Trophoblast cell (in vitro differentiated cells and primary cell): ENCODE measurements around the gene SF3A2.

Experiments used
- DNase-seq, 2 donors: peaks; one replicate each; pipeline ENCODE4 v3.0.0-alpha.2; 2016
- H2AFZ ChIP-seq: 2 replicates; pipeline ENCODE4 v1.6.1; 2013; ENCODE audit warnings: low read length, moderate library complexity, mild to moderate bottlenecking; ENCODE audit not compliant: insufficient read depth, poor library complexity
- H2AK5ac ChIP-seq: 2 replicates; pipeline ENCODE4 v1.6.1; 2013; ENCODE audit warnings: mild to moderate bottlenecking, low read length
- H2BK120ac ChIP-seq: 2 replicates; pipeline ENCODE4 v1.6.1; 2013; ENCODE audit warnings: low read length, mild to moderate bottlenecking, moderate library complexity; ENCODE audit not compliant: insufficient read depth, poor library complexity
- H2BK12ac ChIP-seq: 2 replicates; pipeline ENCODE4 v1.6.1; 2013; ENCODE audit warnings: mild to moderate bottlenecking, low read length, moderate library complexity
- H2BK5ac ChIP-seq: 2 replicates; pipeline ENCODE4 v1.6.1; 2013; ENCODE audit warnings: low read length, low read depth, moderate library complexity, mild to moderate bottlenecking; ENCODE audit not compliant: poor library complexity
- H3K14ac ChIP-seq: 2 replicates; pipeline ENCODE4 v1.6.1; 2013; ENCODE audit warnings: mild to moderate bottlenecking, low read length
- H3K18ac ChIP-seq: 2 replicates; pipeline ENCODE4 v1.6.1; 2013; ENCODE audit warnings: mild to moderate bottlenecking, low read length
- H3K23ac ChIP-seq: 2 replicates; pipeline ENCODE4 v1.6.1; 2013; ENCODE audit warnings: low read length
- H3K27ac ChIP-seq: 2 replicates; pipeline ENCODE4 v1.5.1; 2013; ENCODE audit warnings: low read depth, mild to moderate bottlenecking, inconsistent platforms, low read length, moderate library complexity
- H3K27me3 ChIP-seq: 2 replicates; pipeline ENCODE4 v1.6.1; 2013; ENCODE audit warnings: inconsistent platforms, mild to moderate bottlenecking, low read length, moderate library complexity; ENCODE audit not compliant: insufficient read depth
- H3K36me3 ChIP-seq, 2 experiments: 1 replicate in 1 of 2; 2 replicates in 1 of 2; pipeline ENCODE4 v1.6.1; 2013; ENCODE audit warnings: low read length in 2 of 2, mild to moderate bottlenecking in 2 of 2, moderate library complexity in 1 of 2; ENCODE audit not compliant: insufficient read depth in 2 of 2, control insufficient read depth in 1 of 2
- H3K4ac ChIP-seq: 2 replicates; pipeline ENCODE4 v1.6.1; 2013; ENCODE audit warnings: low read depth, mild to moderate bottlenecking, low read length, moderate library complexity
- H3K4me1 ChIP-seq, 2 experiments: 1 replicate in 1 of 2; 2 replicates in 1 of 2; pipeline ENCODE4 v1.6.1; 2013; ENCODE audit warnings: low read length in 2 of 2, mild to moderate bottlenecking in 2 of 2, moderate library complexity in 1 of 2; ENCODE audit not compliant: insufficient read depth in 2 of 2, control insufficient read depth in 1 of 2
- H3K4me2 ChIP-seq: 2 replicates; pipeline ENCODE4 v1.6.1; 2013; ENCODE audit warnings: inconsistent platforms, mild to moderate bottlenecking, low read length, moderate library complexity
- H3K4me3 ChIP-seq: 2 replicates; pipeline ENCODE4 v1.5.1; 2013; ENCODE audit warnings: mild to moderate bottlenecking, low read depth, low read length, inconsistent platforms
- H3K79me1 ChIP-seq: one replicate; pipeline ENCODE4 v1.6.1; 2013; ENCODE audit warnings: low read length
- H3K79me2 ChIP-seq: 2 replicates; pipeline ENCODE4 v1.6.1; 2013; ENCODE audit warnings: low read length, mild to moderate bottlenecking; ENCODE audit not compliant: control insufficient read depth, insufficient read depth, poor library complexity
- H3K9ac ChIP-seq: 2 replicates; pipeline ENCODE4 v1.6.1; 2013; ENCODE audit warnings: mild to moderate bottlenecking, low read length
- H3K9me3 ChIP-seq: 2 replicates; pipeline ENCODE4 v1.6.1; 2013; ENCODE audit warnings: low read depth, mild to moderate bottlenecking, control low read depth, inconsistent platforms, low read length; ENCODE audit not compliant: insufficient read depth
- H4K12ac ChIP-seq: 2 replicates; pipeline ENCODE4 v1.6.1; 2013; ENCODE audit warnings: low read depth, mild to moderate bottlenecking, low read length, moderate library complexity
- H4K8ac ChIP-seq: 2 replicates; pipeline ENCODE4 v1.6.1; 2013; ENCODE audit warnings: low read depth, mild to moderate bottlenecking, low read length, moderate library complexity
- H4K91ac ChIP-seq: one replicate; pipeline ENCODE4 v1.6.1; 2013; ENCODE audit warnings: low read depth, mild to moderate bottlenecking, low read length, moderate library complexity
- WGBS: extraction: QIAGEN DNeasy Blood & Tissue Kit; methylation state at CpG from one replicate; pipeline ENCODE4 v1.1.7; 2013; ENCODE audit warnings: missing lambda C conversion rate; ENCODE audit not compliant: insufficient read length, insufficient coverage; ENCODE audit errors: extremely low coverage; 5-methylcytosine and 5-hydroxymethylcytosine counted together

The SF3A2 gene

DNA sequence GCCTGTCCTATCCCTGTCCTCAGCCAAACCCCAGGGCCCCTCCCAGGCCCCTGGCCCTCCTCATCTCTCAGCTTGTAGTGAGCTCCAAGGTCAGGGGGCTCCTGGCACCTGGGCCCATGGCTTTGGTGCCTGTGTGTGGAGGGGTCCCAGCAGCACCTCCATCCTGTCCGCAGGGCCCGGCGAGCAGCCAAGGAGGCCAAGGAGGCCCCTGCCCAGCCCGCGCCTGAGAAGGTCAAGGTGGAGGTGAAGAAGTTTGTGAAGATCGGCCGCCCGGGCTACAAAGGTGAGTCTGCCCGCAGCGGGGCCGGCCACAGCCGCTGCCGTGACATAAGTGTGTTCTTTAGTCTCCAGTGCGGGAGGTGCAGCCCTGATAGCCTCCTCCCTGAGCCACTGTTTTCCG lies 8.6 kb downstream of the SF3A2 start:
- H2AFZ ChIP-seq = no peak overlapping the region
- peaks cover 0 to 3% of the 10 kb centered on the region in 2 experiments for H3K4me1 ChIP-seq
- H3K14ac ChIP-seq = no peak overlapping the region
- no peak overlapping the region for H3K9ac ChIP-seq
- no peak overlapping the region for H2BK120ac ChIP-seq
- H3K18ac ChIP-seq = no peak overlapping the region
- no peak overlapping the region for H3K4me3 ChIP-seq
- peaks cover 16% of the 10 kb centered on the region for H3K79me2 ChIP-seq
- DNase-seq = no peak
- no peaks in the 10 kb centered on the region for H3K27me3 ChIP-seq
- H2AK5ac ChIP-seq = no peak overlapping the region
- peaks cover 74 to 77% of the 10 kb centered on the region in 2 experiments for H3K36me3 ChIP-seq
- no peak overlapping the region for H3K27ac ChIP-seq
- no CpG with 5 or more reads among the region's 15 CpGs for WGBS
- H3K4ac ChIP-seq = no peak overlapping the region
- H4K8ac ChIP-seq = no peak overlapping the region
- no peak overlapping the region for H3K23ac ChIP-seq
- no peak overlapping the region for H2BK12ac ChIP-seq
- no peak overlapping the region for H2BK5ac ChIP-seq
- H3K9me3 ChIP-seq = peaks cover 6% of the 10 kb centered on the region
- H4K12ac ChIP-seq = no peak overlapping the region
- no peak overlapping the region for H4K91ac ChIP-seq
- H3K79me1 ChIP-seq = no peaks in the 10 kb centered on the region
- no peak overlapping the region for H3K4me2 ChIP-seq

DNA sequence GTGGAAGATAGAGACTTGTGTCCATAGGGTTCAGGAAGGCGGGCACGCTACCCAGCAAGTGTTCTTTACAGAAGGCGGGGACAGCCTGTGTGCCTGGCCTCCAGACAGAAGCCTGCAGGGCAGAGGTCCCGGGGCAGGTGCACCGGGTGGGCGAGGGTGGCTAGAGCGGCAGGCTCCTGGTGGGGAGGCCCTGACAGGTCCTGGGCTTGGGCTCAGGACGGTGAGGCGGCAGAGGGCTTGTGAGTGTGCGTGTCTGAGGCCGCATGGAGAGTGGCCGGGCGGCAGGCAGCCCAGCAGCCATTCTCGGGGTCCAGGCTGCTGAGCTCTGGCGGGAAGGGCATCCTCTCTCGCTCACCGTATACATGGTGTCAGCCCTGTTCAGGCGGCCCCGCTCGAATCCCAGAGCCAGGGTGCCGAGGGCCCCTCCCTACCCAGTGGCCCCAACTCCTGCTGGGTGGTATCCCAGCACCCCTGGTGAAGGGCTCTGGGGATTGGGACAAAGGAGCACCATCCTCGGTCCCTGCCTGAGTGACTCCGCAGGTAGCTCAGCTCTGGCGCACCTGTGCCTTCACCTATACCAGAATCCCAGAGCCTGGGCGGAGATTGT lies 9.5 kb downstream of the SF3A2 start:
- H3K4me1 ChIP-seq = no peaks in the 10 kb centered on the region
- no peaks in the 10 kb centered on the region for H3K27me3 ChIP-seq
- peaks cover 69 to 70% of the 10 kb centered on the region in 2 experiments for H3K36me3 ChIP-seq
- peaks cover 8% of the 10 kb centered on the region for H3K79me2 ChIP-seq
- H2BK5ac ChIP-seq = no peak overlapping the region
- no peak overlapping the region for H3K4ac ChIP-seq
- peaks cover 3% of the 10 kb centered on the region for H3K9me3 ChIP-seq
- no peak overlapping the region for H2AK5ac ChIP-seq
- H2BK120ac ChIP-seq = no peak overlapping the region
- H3K79me1 ChIP-seq = no peaks in the 10 kb centered on the region
- no peak overlapping the region for H3K14ac ChIP-seq
- no peak for DNase-seq
- no CpG with 5 or more reads among the region's 25 CpGs for WGBS
- no peak overlapping the region for H4K91ac ChIP-seq
- H4K8ac ChIP-seq = no peak overlapping the region
- no peak overlapping the region for H3K23ac ChIP-seq
- no peak overlapping the region for H2BK12ac ChIP-seq
- no peak overlapping the region for H4K12ac ChIP-seq
- no peak overlapping the region for H3K4me3 ChIP-seq
- H3K9ac ChIP-seq = no peak overlapping the region
- no peak overlapping the region for H3K4me2 ChIP-seq
- no peak overlapping the region for H2AFZ ChIP-seq
- no peak overlapping the region for H3K18ac ChIP-seq
- H3K27ac ChIP-seq = no peak overlapping the region

DNA sequence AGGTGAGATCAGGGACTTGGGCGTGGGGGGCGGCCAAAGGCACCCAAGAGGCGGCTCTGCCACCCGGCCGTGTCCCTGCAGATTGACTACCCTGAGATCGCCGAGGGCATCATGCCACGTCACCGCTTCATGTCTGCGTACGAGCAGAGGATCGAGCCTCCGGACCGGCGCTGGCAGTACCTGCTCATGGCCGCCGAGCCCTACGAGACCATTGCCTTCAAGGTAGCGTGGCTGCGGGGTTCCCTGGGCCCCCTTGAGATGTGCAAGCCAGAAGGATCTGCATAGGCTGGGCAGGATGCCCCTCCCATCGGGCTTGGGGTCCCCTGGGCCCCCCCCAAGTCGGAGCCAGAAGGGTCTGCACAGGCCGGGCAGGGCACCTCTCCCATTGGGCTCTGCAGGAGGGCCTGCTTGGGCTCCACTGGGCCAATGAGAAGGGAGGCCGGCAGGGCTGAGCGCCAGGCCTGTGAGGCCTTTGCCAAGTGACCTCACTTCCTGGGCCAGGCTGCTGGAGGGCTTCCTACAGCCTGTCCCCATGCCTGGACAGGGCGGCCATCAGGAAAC lies 10.3 kb downstream of the SF3A2 start:
- H3K23ac ChIP-seq = no peak overlapping the region
- no peak overlapping the region for H3K9ac ChIP-seq
- WGBS = no CpG with 5 or more reads among the region's 26 CpGs
- peaks cover 2% of the 10 kb centered on the region for H3K79me2 ChIP-seq
- H3K4me2 ChIP-seq = no peak overlapping the region
- H2BK12ac ChIP-seq = no peak overlapping the region
- H2BK5ac ChIP-seq = no peak overlapping the region
- H3K9me3 ChIP-seq = peaks cover 5% of the 10 kb centered on the region
- H2BK120ac ChIP-seq = no peak overlapping the region
- H3K79me1 ChIP-seq = no peaks in the 10 kb centered on the region
- no peak overlapping the region for H2AK5ac ChIP-seq
- peaks cover 68 to 70% of the 10 kb centered on the region in 2 experiments for H3K36me3 ChIP-seq
- no peaks in the 10 kb centered on the region for H3K27me3 ChIP-seq
- H3K4me1 ChIP-seq = no peaks in the 10 kb centered on the region
- H3K14ac ChIP-seq = no peak overlapping the region
- no peak overlapping the region for H3K27ac ChIP-seq
- H3K4ac ChIP-seq = no peak overlapping the region
- no peak overlapping the region for H4K12ac ChIP-seq
- H4K91ac ChIP-seq = no peak overlapping the region
- H2AFZ ChIP-seq = no peak overlapping the region
- no peak overlapping the region for H3K4me3 ChIP-seq
- H4K8ac ChIP-seq = no peak overlapping the region
- no peak overlapping the region for H3K18ac ChIP-seq
- no peak for DNase-seq

DNA sequence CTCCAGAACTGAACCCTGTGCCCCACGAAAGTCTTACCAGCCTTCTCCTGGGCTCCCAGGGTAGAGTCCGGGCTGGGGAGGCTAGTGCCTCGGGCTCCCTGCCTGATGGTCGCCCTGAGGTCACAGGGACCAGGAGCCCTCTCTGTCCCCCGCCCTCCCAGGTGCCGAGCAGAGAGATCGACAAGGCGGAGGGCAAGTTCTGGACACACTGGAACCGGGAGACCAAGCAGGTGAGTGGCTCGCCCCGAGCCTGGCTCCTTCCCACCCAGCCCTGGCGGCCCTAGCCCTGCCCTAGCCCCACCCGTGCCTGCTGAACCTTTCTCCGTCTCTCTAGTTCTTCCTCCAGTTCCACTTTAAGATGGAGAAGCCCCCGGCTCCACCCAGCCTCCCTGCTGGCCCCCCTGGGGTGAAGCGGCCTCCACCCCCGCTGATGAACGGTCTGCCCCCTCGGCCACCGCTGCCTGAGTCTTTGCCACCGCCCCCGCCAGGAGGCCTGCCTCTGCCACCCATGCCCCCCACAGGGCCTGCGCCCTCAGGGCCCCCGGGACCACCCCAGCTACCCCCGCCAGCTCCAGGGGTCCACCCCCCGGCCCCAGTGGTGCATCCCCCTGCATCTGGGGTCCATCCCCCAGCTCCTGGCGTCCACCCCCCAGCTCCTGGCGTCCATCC lies 10.9 kb downstream of the SF3A2 start:
- no CpG with 5 or more reads among the region's 28 CpGs for WGBS
- no peak overlapping the region for H4K8ac ChIP-seq
- no peaks in the 10 kb centered on the region for H3K27me3 ChIP-seq
- no peak overlapping the region for H3K14ac ChIP-seq
- H3K23ac ChIP-seq = no peak overlapping the region
- no peak overlapping the region for H2BK120ac ChIP-seq
- H3K18ac ChIP-seq = no peak overlapping the region
- no peak overlapping the region for H4K12ac ChIP-seq
- no peak overlapping the region for H3K27ac ChIP-seq
- no peak overlapping the region for H2AFZ ChIP-seq
- no peak overlapping the region for H2BK5ac ChIP-seq
- no peak overlapping the region for H3K4me3 ChIP-seq
- H2AK5ac ChIP-seq = no peak overlapping the region
- H3K36me3 ChIP-seq = peaks cover 64% of the 10 kb centered on the region in 2 experiments
- H3K4ac ChIP-seq = no peak overlapping the region
- peaks cover 5% of the 10 kb centered on the region for H3K9me3 ChIP-seq
- no peak overlapping the region for H4K91ac ChIP-seq
- no peak overlapping the region for H3K9ac ChIP-seq
- no peaks in the 10 kb centered on the region for H3K79me2 ChIP-seq
- H3K4me2 ChIP-seq = no peak overlapping the region
- no peaks in the 10 kb centered on the region for H3K4me1 ChIP-seq
- H3K79me1 ChIP-seq = no peaks in the 10 kb centered on the region
- no peak for DNase-seq
- no peak overlapping the region for H2BK12ac ChIP-seq
